Parathyroid adenoma (tissue), 2 donors: ENCODE measurements around the gene ACTR3.

Source experiments
- H2AFZ ChIP-seq: fragments of 300-600 bp; sonication (generic); one replicate; pipeline ENCODE4 v1.7.0; 2017; ENCODE audit warnings: antibody characterized with exemption, mild to moderate bottlenecking
- H3K27ac ChIP-seq: fragments of 300-600 bp; sonication (generic); one replicate; pipeline ENCODE4 v1.7.0; 2017
- H3K27me3 ChIP-seq: fragments of 300-600 bp; sonication (generic); one replicate; pipeline ENCODE4 v1.7.0; 2017; ENCODE audit warnings: low read length; ENCODE audit not compliant: control insufficient read depth, insufficient read depth
- H3K36me3 ChIP-seq: fragments of 300-600 bp; sonication (generic); one replicate; pipeline ENCODE4 v1.7.0; 2017; ENCODE audit warnings: low read length; ENCODE audit not compliant: control insufficient read depth, insufficient read depth
- H3K4me1 ChIP-seq: fragments of 300-600 bp; sonication (generic); one replicate; pipeline ENCODE4 v1.7.0; 2017; ENCODE audit warnings: control low read depth
- H3K4me2 ChIP-seq: fragments of 300-600 bp; sonication (generic); one replicate; pipeline ENCODE4 v1.7.0; 2017; ENCODE audit warnings: low read length
- H3K4me3 ChIP-seq: fragments of 300-600 bp; sonication (generic); one replicate; pipeline ENCODE4 v1.7.0; 2017; ENCODE audit warnings: low read depth, low read length
- H3K79me2 ChIP-seq: fragments of 300-600 bp; sonication (generic); one replicate; pipeline ENCODE4 v1.7.0; 2017; ENCODE audit warnings: control low read depth
- H3K9ac ChIP-seq: fragments of 300-600 bp; sonication (generic); one replicate; pipeline ENCODE4 v1.7.0; 2017; ENCODE audit warnings: mild to moderate bottlenecking
- H3K9me3 ChIP-seq: fragments of 300-600 bp; sonication (generic); one replicate; pipeline ENCODE4 v1.7.0; 2017; ENCODE audit warnings: low read length; ENCODE audit not compliant: control insufficient read depth
- TF ChIP-seq, protein P1 (sequence below): fragments of 300-600 bp; sonication (generic); IDR thresholded peaks from one replicate; pipeline ENCODE4 v1.7.0; 2017; ENCODE audit warnings: antibody characterized with exemption, mild to moderate bottlenecking
- donor health status: primary hyperparathyroidism.

Gene ACTR3

DNA sequence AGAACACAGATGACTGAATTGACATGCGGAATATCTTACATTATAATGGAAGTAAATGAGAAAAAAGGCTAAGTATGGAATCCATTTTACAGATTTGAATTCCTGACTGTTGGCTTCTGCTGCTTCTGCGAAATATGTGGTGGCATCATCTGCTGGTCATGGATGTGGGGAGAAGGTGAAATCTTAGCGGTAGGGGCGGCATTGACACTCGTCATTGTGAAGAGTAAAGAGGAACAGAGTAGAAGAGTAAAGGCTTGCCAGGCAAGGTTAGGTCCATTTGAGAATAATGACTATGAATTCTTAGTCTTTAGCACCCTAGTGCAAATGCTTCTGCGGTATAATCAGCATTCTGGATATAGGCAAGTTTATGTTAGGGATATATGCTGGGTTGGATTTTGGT, 32.4 kb downstream of the ACTR3 start:
- no peaks in the 10 kb centered on the region for H3K36me3 ChIP-seq
- no peak overlapping the region for H2AFZ ChIP-seq
- H3K79me2 ChIP-seq = peaks cover 31% of the 10 kb centered on the region
- H3K9ac ChIP-seq = no peak overlapping the region
- no peak overlapping the region for H3K4me3 ChIP-seq
- H3K9me3 ChIP-seq = no peaks in the 10 kb centered on the region
- H3K27ac ChIP-seq = no peak overlapping the region
- no peaks in the 10 kb centered on the region for H3K27me3 ChIP-seq
- TF ChIP-seq, protein P1, sequence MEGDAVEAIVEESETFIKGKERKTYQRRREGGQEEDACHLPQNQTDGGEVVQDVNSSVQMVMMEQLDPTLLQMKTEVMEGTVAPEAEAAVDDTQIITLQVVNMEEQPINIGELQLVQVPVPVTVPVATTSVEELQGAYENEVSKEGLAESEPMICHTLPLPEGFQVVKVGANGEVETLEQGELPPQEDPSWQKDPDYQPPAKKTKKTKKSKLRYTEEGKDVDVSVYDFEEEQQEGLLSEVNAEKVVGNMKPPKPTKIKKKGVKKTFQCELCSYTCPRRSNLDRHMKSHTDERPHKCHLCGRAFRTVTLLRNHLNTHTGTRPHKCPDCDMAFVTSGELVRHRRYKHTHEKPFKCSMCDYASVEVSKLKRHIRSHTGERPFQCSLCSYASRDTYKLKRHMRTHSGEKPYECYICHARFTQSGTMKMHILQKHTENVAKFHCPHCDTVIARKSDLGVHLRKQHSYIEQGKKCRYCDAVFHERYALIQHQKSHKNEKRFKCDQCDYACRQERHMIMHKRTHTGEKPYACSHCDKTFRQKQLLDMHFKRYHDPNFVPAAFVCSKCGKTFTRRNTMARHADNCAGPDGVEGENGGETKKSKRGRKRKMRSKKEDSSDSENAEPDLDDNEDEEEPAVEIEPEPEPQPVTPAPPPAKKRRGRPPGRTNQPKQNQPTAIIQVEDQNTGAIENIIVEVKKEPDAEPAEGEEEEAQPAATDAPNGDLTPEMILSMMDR = no peak
- H3K4me1 ChIP-seq = no peaks in the 10 kb centered on the region
- H3K4me2 ChIP-seq = no peak overlapping the region

DNA sequence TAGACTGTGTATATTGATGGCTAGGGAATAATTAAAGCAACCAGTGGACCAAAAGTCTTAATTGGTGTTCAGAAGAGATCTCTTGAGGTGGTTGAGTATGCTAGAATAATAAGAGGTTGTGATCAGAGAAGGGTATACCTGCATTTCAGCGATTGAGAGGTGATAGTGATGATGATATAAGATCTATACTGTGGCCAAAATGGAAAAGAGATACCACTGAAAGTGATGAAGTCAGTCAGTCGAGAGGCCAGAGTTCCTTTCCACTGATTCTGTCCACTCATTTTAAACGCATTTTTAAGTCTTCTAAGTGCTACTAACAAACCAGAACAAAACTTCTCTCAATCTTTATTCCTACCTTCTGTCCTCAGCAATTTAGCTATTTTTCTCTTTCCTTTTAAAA, 32.9 kb downstream of the ACTR3 start:
- Histone ChIP-seq H3K9ac (no peak overlapping the region), H3K27me3 (no peaks in the 10 kb centered on the region), H3K9me3 (no peaks in the 10 kb centered on the region), H3K4me1 (no peaks in the 10 kb centered on the region), H3K79me2 (peaks cover 26% of the 10 kb centered on the region), H3K36me3 (no peaks in the 10 kb centered on the region), H2AFZ (no peak overlapping the region), H3K27ac (no peak overlapping the region), H3K4me3 (no peak overlapping the region), H3K4me2 (no peak overlapping the region)
- TF ChIP-seq, protein P1 = no peak

DNA sequence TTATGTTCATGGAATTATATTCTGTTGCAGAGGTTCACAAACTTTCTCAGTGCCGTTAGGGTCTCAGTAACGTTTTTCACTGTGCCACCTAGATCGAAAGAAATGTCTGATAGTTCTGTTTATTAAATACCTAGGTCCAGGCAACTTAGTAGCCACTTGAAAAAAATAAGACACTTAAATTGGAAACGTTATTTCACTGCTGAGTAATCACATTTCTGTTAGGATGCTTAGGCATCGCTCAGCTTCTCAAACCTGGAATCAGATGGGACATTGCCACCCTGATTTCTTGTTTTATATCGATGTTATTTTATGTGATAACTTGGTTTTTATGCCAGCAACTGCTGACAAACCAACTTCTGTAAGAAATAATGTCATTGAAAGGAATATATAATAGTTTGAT, 36.0 kb downstream of the ACTR3 start:
- Histone ChIP-seq H3K4me1 (no peaks in the 10 kb centered on the region), H3K9ac (no peak overlapping the region), H3K4me3 (no peak overlapping the region), H3K27ac (no peak overlapping the region), H2AFZ (no peak overlapping the region), H3K36me3 (no peaks in the 10 kb centered on the region), H3K79me2 (peaks cover 17% of the 10 kb centered on the region), H3K27me3 (no peaks in the 10 kb centered on the region), H3K9me3 (no peaks in the 10 kb centered on the region), H3K4me2 (no peak overlapping the region)
- TF ChIP-seq, protein P1 = no peak

DNA sequence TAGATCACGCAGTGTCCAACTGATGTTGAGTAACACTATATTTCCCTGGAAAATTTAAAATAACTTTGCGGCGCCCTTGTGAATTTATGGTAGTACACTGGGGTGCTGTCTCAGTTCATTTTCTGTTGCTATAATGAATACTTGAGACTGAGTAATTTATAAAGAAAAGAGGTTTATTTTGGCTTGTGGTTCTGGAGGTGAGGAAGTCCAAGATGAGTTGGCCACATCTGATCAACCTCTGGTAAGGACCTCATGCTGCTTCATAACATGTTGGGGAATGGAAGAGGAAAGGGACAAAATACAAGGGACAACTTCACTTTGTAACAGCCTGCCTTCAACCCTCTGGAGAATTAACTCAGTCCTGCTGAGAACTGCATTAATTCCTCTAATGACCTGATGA, 36.4 kb downstream of the ACTR3 start:
- peaks cover 14% of the 10 kb centered on the region for H3K79me2 ChIP-seq
- no peak overlapping the region for H3K27ac ChIP-seq
- H3K4me3 ChIP-seq = no peak overlapping the region
- H3K9me3 ChIP-seq = no peaks in the 10 kb centered on the region
- no peak overlapping the region for H2AFZ ChIP-seq
- TF ChIP-seq, protein P1 = no peak
- no peak overlapping the region for H3K9ac ChIP-seq
- H3K36me3 ChIP-seq = no peaks in the 10 kb centered on the region
- H3K4me1 ChIP-seq = no peaks in the 10 kb centered on the region
- H3K27me3 ChIP-seq = no peaks in the 10 kb centered on the region
- no peak overlapping the region for H3K4me2 ChIP-seq

DNA sequence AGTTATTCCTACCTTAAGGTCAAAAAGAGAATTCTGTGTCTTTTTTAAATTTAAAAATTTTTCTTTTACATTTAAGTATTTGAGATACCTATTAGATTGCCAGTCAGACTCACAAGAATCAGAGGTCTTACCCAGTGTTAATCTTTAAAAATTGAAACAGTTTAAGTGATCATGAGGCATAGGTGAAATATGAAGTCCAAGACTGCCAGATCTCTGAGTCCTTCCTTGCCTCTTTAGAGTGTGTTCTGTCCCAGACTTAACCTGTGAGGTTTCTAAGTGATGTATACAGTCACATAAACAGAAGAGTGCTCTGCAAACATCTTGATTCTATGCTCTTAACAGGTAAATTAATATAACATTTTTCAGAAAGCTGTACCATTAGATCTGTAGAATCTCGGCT, 40.6 kb downstream of the ACTR3 start:
- Histone ChIP-seq H3K27me3 (no peaks in the 10 kb centered on the region), H3K4me1 (no peaks in the 10 kb centered on the region), H3K36me3 (no peaks in the 10 kb centered on the region), H3K4me2 (no peak overlapping the region), H3K9ac (no peak overlapping the region), H3K79me2 (peaks cover 2% of the 10 kb centered on the region), H3K4me3 (no peak overlapping the region), H2AFZ (no peak overlapping the region), H3K27ac (no peak overlapping the region), H3K9me3 (no peaks in the 10 kb centered on the region)
- TF ChIP-seq, protein P1 = no peak
